GM21717 (cell line): ENCODE results near the gene PPIG.
"Not testable (repeated sequence)": the region's sequence is repeated elsewhere in the genome, so short reads cannot be mapped to it uniquely, and the experiment has no call there.

ENCODE experiments used
- ATAC-seq: cut with Tn5 transposase; IDR thresholded peaks from one replicate; pipeline ENCODE4 v1.9.1; 2021; ENCODE audit warnings: mild to moderate bottlenecking, moderate library complexity; ENCODE audit not compliant: unreplicated experiment

Gene PPIG

DNA sequence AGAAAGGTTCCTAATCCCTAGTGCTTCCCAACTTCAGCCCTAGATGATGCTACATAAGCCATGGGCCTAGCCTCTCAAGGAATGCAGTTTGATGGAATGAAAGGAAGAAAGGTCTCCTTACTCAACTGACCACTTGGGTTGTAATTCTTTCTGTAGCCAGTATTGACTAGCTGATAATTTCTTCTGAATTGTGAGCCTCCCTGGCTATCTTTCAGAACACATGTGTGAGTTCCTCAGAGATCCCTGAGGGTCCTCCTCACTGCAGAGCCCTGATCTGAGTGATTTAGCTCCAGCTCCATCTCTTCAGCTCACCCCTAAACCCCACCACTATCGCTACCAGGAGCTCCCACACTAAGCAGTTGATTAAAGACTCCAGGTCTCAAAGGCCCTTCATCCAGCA is 78.6 kb downstream of the PPIG start:
- no peak for ATAC-seq

DNA sequence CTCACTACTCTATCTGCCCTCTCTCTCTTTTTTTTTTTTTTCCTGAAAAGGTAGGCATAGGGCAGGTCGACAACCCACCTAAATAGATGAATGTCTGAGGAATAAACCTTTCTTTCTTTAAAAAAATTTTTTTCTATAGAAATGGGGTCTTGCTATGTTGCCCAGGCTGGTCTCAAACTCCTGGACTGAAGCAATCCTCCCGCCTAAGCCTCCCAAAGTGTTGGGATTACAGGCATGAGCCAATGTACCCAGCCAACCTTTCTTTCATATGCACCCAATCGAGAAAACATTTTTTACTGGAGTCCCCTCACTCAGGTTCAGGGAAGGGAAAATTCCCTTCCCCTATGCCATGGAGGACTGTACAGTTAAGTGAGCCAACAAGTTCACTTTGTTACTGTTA is 79.1 kb downstream of the PPIG start:
- no peak for ATAC-seq

DNA sequence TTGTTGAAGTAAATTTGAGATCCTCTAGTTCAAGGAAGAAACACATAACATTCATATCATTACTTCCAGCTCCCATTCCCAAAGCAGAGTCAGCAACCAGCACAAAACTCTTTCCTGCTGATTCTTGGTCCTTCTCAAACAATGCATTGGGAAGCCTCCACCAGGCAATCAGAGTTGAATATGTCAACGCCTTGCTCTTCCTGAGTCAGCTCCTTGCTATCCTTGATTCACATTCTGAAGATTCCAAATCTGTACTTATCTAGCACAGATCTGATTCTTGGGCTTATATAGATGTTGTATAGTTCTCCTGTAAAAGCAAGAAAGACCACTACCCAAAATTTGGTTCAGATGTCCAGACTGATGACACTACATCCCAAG is 80.4 kb downstream of the PPIG start:
- no peak for ATAC-seq

DNA sequence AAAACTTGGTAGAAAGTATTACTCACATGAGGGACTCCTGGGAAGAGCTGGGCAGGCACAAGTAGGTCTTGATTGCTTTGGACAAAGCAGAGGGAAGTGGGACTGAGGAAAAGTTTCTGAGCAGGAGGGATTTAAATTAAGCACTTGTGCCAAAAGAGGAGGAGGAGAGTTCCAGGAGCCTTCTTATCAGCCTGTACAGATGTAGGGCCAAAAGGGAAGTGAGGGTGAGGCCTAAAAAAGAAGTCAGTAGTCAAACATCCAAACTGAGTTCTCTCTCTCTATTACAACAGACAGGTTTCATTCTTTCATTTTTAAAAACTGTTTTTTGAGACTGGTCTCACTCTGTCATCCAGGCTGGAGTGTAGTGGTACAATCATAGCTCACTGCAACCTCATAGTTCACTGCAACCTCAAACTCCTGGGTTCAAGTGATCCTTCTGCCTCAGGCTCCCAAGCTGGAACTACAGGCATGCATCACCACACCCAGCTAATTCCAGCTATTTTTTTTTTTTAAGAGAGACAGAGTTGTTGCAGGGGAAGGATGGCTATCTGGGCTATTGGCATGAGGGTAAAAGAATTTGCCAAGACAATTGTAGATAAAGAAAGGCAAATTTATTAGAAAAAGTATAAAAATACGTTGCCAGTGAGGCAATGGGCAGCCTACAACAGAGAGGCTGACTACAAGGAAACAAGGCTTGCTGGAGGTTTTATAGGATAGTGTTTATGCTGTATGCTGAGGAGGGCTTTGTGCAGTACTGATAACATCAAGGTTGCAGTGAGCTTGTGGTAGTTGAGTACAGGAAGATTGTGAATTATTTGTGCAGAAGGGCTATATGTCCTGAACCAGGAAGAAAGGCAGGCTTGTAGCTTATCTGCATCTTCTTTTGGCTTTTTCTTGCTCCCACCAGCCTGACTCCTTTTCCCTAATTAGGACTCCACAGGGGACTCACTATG is 81.1 kb downstream of the PPIG start:
- ATAC-seq, result no peak

DNA sequence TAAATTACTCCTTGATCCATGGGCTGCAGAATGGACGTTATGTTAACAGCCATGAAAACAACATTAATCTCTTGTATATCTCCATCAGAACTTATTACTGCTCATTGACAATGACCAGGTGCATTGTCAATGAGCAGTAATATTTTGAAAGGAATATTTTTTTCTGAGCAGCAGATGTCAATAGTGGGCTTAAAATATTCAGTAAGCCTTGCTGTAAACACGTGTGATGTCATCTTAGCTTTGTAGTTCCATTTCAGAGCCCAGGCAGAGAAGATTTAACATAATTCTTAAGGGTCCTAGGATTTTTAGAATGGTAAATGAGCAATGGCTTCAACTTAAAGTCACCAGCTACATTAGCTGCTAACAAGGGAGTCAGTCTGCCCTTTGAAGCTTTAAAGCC is 83.4 kb downstream of the PPIG start:
- ATAC-seq, result no peak

DNA sequence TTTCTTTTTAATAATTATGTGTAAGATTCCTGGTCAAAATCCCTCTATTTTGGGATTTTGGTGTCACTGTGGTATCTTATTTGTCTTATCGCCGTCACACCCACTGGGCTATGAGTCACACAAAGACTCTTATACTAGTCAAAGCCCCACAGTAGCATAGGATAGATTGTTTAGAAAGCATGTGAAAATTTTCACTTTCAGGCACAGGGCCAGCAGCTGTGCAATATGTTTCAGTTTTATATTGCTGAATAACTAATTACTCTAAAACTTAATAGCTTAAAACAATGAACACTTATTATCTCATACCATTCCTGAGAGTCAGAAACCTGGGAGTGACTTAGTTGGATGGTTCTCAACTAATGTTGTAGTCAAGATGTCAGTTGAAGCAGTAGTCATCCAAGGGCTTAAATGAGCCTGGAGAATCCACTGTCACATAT is 86.1 kb downstream of the PPIG start:
- ATAC-seq, result no peak

DNA sequence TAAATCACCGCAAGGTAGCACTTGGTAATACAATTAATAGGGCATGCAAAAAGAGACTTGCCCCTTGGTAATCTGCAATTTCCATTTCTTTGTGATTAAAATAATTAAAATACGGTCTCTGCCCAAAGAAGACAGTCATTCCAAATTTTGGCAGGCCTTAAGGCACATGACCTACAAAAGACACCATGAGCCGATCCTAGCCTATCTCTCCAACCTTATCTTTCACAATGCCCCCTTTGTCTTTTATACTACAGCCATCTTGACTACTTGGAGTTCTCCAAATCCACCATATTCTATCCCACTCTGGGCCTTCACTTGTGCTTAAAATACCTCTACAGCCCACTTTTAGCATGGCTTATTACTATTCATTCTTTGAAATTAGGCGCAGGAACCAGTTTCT is 86.8 kb downstream of the PPIG start:
- ATAC-seq, result no peak

DNA sequence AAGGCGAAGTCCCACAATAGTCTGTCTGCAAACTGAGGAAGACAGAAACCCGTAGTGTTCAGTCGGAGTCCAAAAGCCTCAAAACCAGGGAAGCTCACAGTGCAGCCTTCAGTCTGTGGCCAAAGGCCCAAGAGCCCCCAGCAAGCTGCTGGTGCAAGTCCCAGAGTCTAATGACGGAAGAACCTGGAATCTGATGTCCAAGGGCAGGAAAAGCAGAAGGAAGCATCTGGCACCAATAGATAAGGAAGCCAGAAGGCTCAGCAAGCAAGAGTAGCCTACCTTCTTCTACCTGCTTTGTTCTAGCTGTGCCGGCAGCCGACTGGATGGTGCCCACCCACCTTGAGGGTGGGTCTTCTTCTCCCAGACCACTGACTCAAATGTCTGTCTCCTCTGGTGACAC is 88.3 kb downstream of the PPIG start:
- ATAC-seq, result no peak

DNA sequence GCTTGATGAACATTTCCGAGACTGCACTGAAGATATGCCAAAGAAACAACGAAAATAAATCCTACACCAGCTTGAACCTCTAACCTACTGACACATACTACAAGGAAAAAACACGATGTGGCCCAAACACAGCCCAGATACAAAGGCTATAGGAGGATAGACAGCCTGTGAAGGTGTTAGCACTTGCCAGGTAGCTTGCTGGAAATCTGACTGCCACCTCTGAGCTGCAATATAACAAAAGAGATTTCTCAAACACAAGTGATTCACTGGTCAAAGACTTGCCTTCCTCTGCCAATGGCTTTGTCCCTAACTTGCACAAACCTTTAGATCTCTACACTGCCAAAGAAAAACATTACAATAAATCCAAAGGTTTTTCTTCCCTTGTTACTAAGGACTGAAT is 89.0 kb downstream of the PPIG start:
- no peak for ATAC-seq

DNA sequence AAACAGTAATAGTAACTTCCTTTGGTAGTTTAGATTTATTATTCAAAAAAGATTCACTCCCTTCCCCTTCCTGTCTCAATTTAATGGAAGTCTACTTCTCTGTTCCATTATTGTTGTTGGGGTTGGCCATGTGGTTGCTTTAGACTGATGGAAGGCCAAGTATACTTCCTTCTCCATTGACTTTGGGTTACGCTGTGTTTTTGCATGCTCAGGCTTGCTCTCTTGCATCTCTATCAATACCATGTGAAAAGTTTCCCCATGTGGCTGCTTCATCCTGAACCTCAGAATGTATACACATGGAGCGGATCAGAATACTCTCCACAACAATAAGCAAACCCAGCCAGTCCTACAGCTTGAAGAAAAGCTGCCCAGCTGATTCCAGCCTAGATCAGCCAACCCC is 89.8 kb downstream of the PPIG start:
- ATAC-seq, result no peak

DNA sequence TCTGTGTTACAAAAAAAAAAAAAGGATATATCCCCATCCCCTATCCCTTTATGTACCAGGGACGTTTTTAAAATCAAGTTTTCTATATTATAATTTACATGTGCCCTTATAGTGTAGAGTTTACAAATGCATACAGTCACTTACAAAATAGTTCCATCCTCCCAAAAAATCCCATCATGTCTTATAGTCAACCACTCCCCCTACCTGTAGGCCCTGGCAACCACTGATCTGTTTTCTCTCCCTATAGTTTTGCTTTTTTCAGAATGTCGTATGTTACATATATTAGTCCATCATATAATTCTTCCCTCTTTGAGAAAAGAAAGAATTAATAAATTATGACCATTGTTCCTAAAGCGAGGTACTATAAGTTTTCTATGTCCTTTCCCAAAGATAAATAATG is 92.2 kb downstream of the PPIG start:
- no peak for ATAC-seq

DNA sequence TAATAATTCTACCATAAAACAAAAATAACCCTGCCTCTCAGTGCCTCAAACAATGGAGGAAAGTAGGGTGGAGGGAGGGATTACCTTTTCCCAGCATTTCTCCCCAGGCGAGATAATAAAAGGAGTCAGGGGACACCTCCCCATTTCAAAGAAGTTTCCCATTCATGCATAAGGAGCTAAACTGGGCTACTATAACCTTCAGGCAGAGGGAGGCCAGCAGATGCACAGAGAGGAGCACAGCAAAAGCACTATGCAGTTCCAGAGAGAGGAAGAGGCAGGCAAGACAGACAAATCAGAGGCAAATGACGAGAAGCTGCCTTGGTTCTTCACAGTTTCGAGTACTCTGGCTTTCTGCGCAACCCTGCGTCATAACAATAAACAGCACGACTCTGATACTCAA is 92.7 kb downstream of the PPIG start:
- ATAC-seq, result no peak

DNA sequence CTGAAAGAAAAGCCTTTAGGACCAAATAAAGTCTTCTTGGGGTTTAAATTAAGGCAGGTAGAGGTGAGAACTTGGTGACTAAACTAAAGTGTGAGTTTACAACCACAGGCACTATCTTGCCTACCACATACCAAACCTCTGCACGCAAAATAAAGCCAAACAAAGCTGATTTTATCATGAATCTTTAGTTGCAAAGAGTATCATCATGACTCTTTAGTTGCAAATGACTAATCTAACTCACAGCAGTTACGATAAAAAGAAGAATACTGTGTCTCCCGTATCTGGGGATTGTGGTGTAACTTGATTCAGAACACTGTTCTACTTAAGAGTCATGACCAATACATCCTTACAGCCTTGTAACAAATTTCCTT is 98.9 kb downstream of the PPIG start:
- ATAC-seq, result no peak

DNA sequence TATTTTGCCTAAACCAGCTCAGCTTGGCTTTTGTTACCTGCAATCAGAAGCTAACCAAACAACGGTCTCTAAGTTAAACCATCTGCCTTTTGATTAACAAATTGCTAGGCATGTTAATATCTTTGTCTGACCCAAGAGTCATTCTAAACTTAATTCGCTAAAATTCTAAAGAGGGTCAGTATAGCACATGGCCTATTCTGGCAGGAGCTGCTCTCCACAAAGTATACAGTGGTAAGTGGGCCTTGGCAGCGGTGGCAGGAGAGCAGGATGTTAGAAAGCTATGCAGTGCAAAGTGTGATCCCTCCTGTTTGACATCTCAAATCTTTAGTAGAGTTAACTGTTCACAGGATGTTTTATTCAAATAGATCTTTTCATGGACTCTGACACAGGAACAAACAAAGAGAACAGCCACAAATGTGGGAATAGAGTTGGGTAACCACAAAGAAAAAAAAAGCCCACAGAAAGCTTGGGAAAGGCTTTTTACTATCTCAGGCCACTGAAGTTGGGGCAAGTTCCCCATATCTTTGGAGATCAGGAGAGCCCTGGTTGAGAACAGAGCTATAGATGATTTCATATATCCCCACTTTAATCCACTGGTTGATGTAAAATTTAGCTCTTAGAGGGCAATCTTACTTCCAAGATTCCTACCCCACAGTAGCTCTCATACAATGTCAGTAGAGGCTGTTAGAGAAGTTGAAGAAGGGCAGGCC is 99.4 kb downstream of the PPIG start:
- ATAC-seq, result no peak

DNA sequence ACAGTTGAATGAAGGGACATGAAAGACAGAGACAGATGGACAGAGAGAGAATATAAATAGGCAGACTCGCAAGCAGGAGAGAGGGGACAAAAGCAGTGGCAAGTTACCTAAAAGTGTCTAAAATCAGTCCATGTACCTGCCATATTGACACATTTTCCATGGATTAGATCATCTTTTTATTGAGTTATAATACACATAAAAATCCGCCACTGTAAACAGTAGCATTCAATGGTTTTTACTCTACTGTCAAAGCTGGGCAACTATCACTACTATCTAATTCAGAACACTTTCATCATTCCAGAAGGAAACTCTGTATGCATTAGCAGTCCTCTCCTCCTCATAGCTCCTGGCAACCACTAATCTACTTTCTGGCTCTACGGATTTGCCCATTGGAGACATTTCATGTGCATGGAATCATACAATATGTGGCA is 100.0 kb downstream of the PPIG start:
- no peak for ATAC-seq

DNA sequence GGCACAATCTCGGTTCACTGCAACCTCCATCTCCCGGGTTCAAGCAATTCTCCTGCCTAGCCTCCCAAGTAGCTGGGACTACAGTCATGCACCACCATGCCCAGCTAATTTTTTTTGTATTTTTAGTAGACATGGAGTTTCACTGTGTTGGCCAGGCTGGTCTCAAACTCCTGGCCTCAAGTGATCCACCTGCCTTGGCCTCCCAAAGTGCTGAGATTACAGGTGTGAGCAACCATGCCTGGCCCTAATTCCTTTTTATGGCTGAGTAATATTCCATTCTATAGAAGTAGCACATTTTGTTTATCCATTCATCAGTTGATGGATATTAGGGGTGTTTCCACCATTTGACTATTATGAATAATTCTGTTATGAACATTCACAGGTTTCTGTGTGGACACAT is 100.6 kb downstream of the PPIG start:
- not testable (repeated sequence) for ATAC-seq

DNA sequence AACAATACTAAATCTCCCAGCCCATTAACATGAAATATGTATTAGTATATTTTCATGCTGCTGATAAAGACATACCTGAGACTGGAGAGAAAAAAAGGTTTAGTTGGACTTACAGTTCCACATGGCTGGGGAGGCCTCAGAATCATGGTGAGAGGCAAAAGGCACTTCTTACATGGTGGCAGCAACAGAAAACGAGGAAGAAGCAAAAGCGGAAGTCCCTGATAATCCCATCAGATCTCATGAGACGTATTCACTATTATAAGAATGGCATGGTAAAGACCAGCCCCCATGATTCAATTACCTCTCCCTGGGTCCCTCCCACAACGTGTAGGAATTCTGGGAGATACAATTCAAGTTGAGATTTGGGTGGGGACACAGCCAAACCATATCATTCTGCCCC is 102.7 kb downstream of the PPIG start:
- ATAC-seq, result not testable (repeated sequence)

DNA sequence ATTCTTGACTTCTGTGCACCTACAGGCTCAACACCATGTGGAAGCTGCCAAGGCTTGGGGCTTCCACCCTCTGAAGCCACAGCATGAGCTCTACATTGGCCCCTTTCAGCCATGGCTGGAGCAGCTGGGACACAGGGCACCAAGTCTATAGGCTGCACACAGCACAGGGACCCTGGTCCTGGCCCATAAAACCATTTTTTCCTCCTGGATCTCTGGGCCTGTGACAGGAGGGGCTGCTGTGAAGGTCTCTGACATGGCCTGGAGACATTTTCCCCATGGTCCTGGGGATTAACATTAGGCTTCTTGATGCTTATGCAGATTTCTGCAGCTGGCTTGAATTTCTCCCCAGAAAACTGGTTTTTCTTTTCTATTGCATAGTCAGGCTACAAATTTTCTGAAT is 103.8 kb downstream of the PPIG start:
- ATAC-seq, result not testable (repeated sequence)

DNA sequence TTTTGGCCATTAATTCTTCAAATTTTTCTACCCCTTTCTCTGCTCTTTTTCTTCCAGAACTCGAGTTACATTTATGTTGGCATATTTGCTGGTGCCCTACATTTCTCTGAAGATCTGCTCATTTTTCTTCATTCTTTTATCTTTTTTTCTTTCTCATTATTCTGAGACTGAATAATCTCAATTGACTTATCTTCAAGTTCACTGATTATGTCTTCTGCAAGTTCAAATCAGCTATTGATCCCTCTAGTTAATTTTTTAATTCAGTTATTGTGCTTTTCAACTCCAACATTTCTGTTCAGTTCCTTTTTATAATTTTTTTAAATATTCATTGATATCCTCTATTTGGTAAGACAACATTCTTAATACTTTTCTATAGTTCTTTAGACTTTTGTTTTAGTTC is 106.8 kb downstream of the PPIG start:
- ATAC-seq, result no peak
